Nephron progenitor cell (in vitro differentiated cells): Measurements from ENCODE around the gene MMP27.
A peak's percentile ranks its signal among the peaks of the same experiment; 100 is the strongest.

Experiments
- DNase-seq: peaks from one replicate; pipeline ENCODE4 v3.0.0; 2021
- H3K27ac Mint-ChIP-seq: 2 replicates; pipeline ENCODE4 v1.8.0; 2021; ENCODE audit warnings: mild to moderate bottlenecking, moderate library complexity, mixed read lengths
- H3K27me3 Mint-ChIP-seq: 2 replicates; pipeline ENCODE4 v1.8.0; 2021; ENCODE audit warnings: mild to moderate bottlenecking, low read depth, mixed read lengths; ENCODE audit not compliant: poor library complexity
- H3K36me3 Mint-ChIP-seq: 2 replicates; pipeline ENCODE4 v1.8.0; 2021; ENCODE audit warnings: low read depth, mixed read lengths
- H3K4me1 Mint-ChIP-seq: 2 replicates; pipeline ENCODE4 v1.8.0; 2021; ENCODE audit warnings: mixed read lengths
- H3K4me3 Mint-ChIP-seq: 2 replicates; pipeline ENCODE4 v1.8.0; 2021; ENCODE audit warnings: mild to moderate bottlenecking, moderate library complexity, mixed read lengths
- H3K9me3 Mint-ChIP-seq: 2 replicates; pipeline ENCODE4 v1.8.0; 2021; ENCODE audit warnings: mild to moderate bottlenecking, moderate library complexity, mixed read lengths
- CTCF ChIP-seq: fragments of 200-600 bp; sonication (generic); IDR thresholded peaks from 2 replicates; pipeline ENCODE4 v1.5.0; 2021; ENCODE audit warnings: antibody characterized with exemption

The MMP27 gene

GRCh38 chr11:102680945-102681344 is 24.6 kb downstream of the MMP27 start:
- Mint-ChIP-seq H3K4me3 (no peak overlapping the region), H3K36me3 (no peaks in the 10 kb centered on the region), H3K9me3 (peaks cover 4% of the 10 kb centered on the region), H3K4me1 (no peaks in the 10 kb centered on the region), H3K27ac (no peak overlapping the region), H3K27me3 (no peaks in the 10 kb centered on the region)
- TF ChIP-seq CTCF = no peak
- DNase-seq = no peak

- DNase-seq = no peak
- no peaks in the 10 kb centered on the region for H3K4me1 Mint-ChIP-seq
- H3K4me3 Mint-ChIP-seq = no peak overlapping the region
- no peaks in the 10 kb centered on the region for H3K36me3 Mint-ChIP-seq
- no peak overlapping the region for H3K27ac Mint-ChIP-seq
- H3K9me3 Mint-ChIP-seq = no peaks in the 10 kb centered on the region
- TF ChIP-seq CTCF = no peak
- peaks cover 5% of the 10 kb centered on the region for H3K27me3 Mint-ChIP-seq
Observed at GRCh38 chr11:102678022-102678421, 27.5 kb downstream of the MMP27 start.

GRCh38 chr11:102676084-102676483 is 29.5 kb downstream of the MMP27 start:
- Mint-ChIP-seq H3K4me3 (no peak overlapping the region), H3K4me1 (no peaks in the 10 kb centered on the region), H3K36me3 (no peaks in the 10 kb centered on the region), H3K9me3 (no peaks in the 10 kb centered on the region), H3K27ac (no peak overlapping the region), H3K27me3 (peaks cover 5% of the 10 kb centered on the region)
- DNase-seq = no peak
- TF ChIP-seq CTCF = no peak

- Mint-ChIP-seq H3K4me3 (no peak overlapping the region), H3K27me3 (peaks cover 5% of the 10 kb centered on the region), H3K36me3 (no peaks in the 10 kb centered on the region), H3K9me3 (no peaks in the 10 kb centered on the region), H3K27ac (no peak overlapping the region), H3K4me1 (no peaks in the 10 kb centered on the region)
- no peak for TF ChIP-seq CTCF
- DNase-seq = no peak
Observed at GRCh38 chr11:102669664-102670063, 35.9 kb downstream of the MMP27 start.

GRCh38 chr11:102666331-102666957 is 39.1 kb downstream of the MMP27 start:
- Mint-ChIP-seq H3K9me3 (no peaks in the 10 kb centered on the region), H3K4me1 (no peaks in the 10 kb centered on the region), H3K27ac (no peak overlapping the region), H3K4me3 (no peak overlapping the region), H3K36me3 (no peaks in the 10 kb centered on the region), H3K27me3 (peaks cover 3% of the 10 kb centered on the region)
- DNase-seq = peak; percentile 19
- TF ChIP-seq CTCF = peak; percentile 85

- Mint-ChIP-seq H3K27me3 (peaks cover 3% of the 10 kb centered on the region), H3K27ac (no peak overlapping the region), H3K36me3 (no peaks in the 10 kb centered on the region), H3K4me1 (no peaks in the 10 kb centered on the region), H3K4me3 (no peak overlapping the region), H3K9me3 (no peaks in the 10 kb centered on the region)
- no peak for DNase-seq
- no peak for TF ChIP-seq CTCF
Observed at GRCh38 chr11:102664001-102664752, 41.4 kb downstream of the MMP27 start.
